Measurements from ENCODE around the gene WNT3A. TPM values are rescaled to one million over a fixed set of nuclear protein-coding genes. Genes with fewer than 3 reads are reported as not detected.
A peak's percentile ranks its signal among the peaks of the same experiment; 100 is the strongest.

Gene WNT3A
- total and polyA plus RNA-seq, 9 donors = not detected

DNA sequence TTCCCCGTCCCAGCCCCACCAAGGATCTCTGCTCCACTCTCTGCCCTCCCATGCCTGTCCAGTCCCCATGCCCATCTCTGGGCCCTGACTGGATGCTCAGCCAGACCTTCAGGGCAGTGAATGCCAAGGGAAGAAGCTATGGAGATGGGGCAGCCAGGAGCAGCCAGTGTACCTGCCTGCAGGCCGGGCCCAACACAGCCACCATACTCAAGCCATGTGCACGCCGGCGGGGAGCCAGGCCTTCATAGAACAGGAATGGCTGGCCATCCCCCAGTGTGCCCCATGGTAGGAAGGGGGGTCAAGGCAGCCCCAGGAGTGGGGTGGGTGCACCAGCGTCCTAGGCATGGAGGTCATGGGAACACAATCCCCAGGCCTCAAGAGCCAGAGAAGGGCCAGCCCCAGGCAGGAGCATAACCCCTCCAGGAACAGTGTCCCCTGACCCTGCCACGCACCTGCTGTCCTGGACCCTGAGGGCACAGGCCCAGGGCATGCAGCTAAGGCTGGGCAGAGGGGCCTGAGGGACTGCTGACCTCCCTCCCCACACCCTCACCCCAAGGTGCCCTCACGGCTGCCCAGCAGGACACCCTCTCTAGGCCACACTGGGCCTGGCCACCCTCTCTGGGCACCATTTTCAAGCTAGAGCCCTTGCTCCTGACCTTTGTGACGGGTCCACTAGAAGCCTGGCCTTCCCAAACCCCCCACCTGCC, 55.4 kb downstream of the WNT3A start:
- H3K27me3 ChIP-seq = peaks cover 3% of the 10 kb centered on the region
- intact Hi-C loops (cut with DNase I) = loop anchor here in 1 of 4 donors (1.0 kb wide), 1 partner anchor 36 kb away; no protein-coding TSS in a partner anchor
- no peak overlapping the region for H3K27ac ChIP-seq
- WGBS, 3 donors = 90 to 93% (median 91%) methylated on average over 7 to 9 of the region's 9 CpGs
- DNase-seq = peak in 1 of 5 donors; percentile 15
- no peaks in the 10 kb centered on the region for H3K4me1 ChIP-seq (ENCODE audit: insufficient read depth)
- H3K4me3 ChIP-seq = no peak overlapping the region
- TF ChIP-seq EP300 (IDR thresholded peaks at IDR 0.05) (no peak), POLR2A (IDR thresholded peaks at IDR 0.05) (no peak), CTCF (IDR thresholded peaks at IDR 0.05) (no peak)
- H3K9me3 ChIP-seq = no peaks in the 10 kb centered on the region
- no peaks in the 10 kb centered on the region for H3K36me3 ChIP-seq

DNA sequence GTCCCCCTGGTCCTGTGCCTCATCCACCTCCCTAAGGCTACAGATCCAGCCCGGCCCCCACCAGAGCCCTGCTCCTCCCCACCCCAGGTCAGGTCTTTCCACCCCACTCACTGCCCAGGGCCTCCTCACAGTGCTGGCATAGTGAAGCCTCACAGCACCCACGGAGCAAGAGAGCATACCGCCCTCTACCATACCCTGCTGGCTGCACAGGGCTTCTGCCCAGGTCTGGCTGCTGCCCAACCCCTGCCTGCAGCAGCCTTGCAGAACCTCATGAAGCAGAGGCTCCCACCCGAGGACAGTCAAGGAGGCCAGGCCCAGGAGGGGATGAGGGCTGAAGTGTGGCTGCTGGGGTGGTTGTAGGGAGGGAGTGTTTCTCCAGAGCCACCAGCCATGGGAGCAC, 56.0 kb downstream of the WNT3A start:
- WGBS, 3 donors = 55 to 77% (median 58%) methylated on average over 4 of the region's 4 CpGs
- Histone ChIP-seq H3K4me3 (no peak overlapping the region), H3K36me3 (no peaks in the 10 kb centered on the region), H3K27ac (no peak overlapping the region), H3K9me3 (no peaks in the 10 kb centered on the region), H3K27me3 (peaks cover 3% of the 10 kb centered on the region), H3K4me1 (ENCODE audit: insufficient read depth) (no peaks in the 10 kb centered on the region)
- no peak for DNase-seq
- no peak for TF ChIP-seq POLR2A (IDR thresholded peaks at IDR 0.05)
- intact Hi-C loops (cut with DNase I) = loop anchor here in 1 of 4 donors (1.0 kb wide), 1 partner anchor 37 kb away; no protein-coding TSS in a partner anchor

GRCh38 chr1:228063251-228064191, 56.7 kb downstream of the WNT3A start:
- no peaks in the 10 kb centered on the region for H3K4me1 ChIP-seq (ENCODE audit: insufficient read depth)
- DNase-seq = peak in 1 of 5 donors; percentile 25
- WGBS, 3 donors = 72 to 79% (median 75%) methylated on average over 8 to 15 of the region's 15 CpGs
- H3K27me3 ChIP-seq = peaks cover 3% of the 10 kb centered on the region
- H3K36me3 ChIP-seq = no peaks in the 10 kb centered on the region
- no peaks in the 10 kb centered on the region for H3K9me3 ChIP-seq
- H3K27ac ChIP-seq = no peak overlapping the region
- intact Hi-C loops (cut with DNase I) = no loop called here
- TF ChIP-seq CTCF (IDR thresholded peaks at IDR 0.05) (no peak), POLR2A (IDR thresholded peaks at IDR 0.05) (no peak), EP300 (IDR thresholded peaks at IDR 0.05) (no peak)
- no peak overlapping the region for H3K4me3 ChIP-seq

GRCh38 chr1:228064296-228064695, 57.5 kb downstream of the WNT3A start:
- no peaks in the 10 kb centered on the region for H3K9me3 ChIP-seq
- peak in 1 of 5 donors; percentile 23 for DNase-seq
- intact Hi-C loops (cut with DNase I) = no loop called here
- no peaks in the 10 kb centered on the region for H3K4me1 ChIP-seq (ENCODE audit: insufficient read depth)
- H3K27ac ChIP-seq = no peak overlapping the region
- no peaks in the 10 kb centered on the region for H3K36me3 ChIP-seq
- WGBS, 3 donors = 34 to 39% (median 35%) methylated on average over 8 of the region's 8 CpGs
- H3K4me3 ChIP-seq = no peak overlapping the region
- peaks cover 3% of the 10 kb centered on the region for H3K27me3 ChIP-seq
- no peak for TF ChIP-seq EP300 (IDR thresholded peaks at IDR 0.05)
- TF ChIP-seq CTCF (IDR thresholded peaks at IDR 0.05) = no peak
- TF ChIP-seq POLR2A (IDR thresholded peaks at IDR 0.05) = no peak
